Measurements from ENCODE around the gene LY6G5C. TPM values are rescaled to one million over a fixed set of nuclear protein-coding genes. Genes with fewer than 3 reads are reported as not detected.

LY6G5C gene
- total and polyA plus RNA-seq, 7 donors = 0.75 to 3.2 (median 2.1) TPM

- ATAC-seq (no peak), DNase-seq (no peak)
- Histone ChIP-seq H3K27ac (no peak overlapping the region), H3K4me3 (no peak overlapping the region), H3K4me1 (no peaks in the 10 kb centered on the region), H3K9me3 (no peaks in the 10 kb centered on the region), H3K36me3 (ENCODE audit: insufficient read depth in 1 of 2, low read depth in 1 of 2) (peaks cover 31 to 100% of the 10 kb centered on the region in 2 donors), H3K27me3 (ENCODE audit: insufficient read depth in 3 of 3, low read length in 2 of 3) (no peaks in the 10 kb centered on the region)
- WGBS, 3 donors = 77 to 88% (median 82%) methylated on average over 7 of the region's 7 CpGs
- TF ChIP-seq CTCF (IDR thresholded peaks at IDR 0.05) = no peak
- intact Hi-C loops (cut with DNase I) = no loop called here
Measured at GRCh38 chr6:31629014-31629413, 51.9 kb downstream of the LY6G5C start.

GRCh38 chr6:31627690-31628287 is 53.1 kb downstream of the LY6G5C start:
- peaks cover 31 to 100% of the 10 kb centered on the region in 2 donors for H3K36me3 ChIP-seq (ENCODE audit: insufficient read depth in 1 of 2, low read depth in 1 of 2)
- H3K27me3 ChIP-seq (ENCODE audit: insufficient read depth in 3 of 3, low read length in 2 of 3) = no peaks in the 10 kb centered on the region
- no peak overlapping the region for H3K4me3 ChIP-seq
- no peak for TF ChIP-seq CTCF (IDR thresholded peaks at IDR 0.05)
- H3K4me1 ChIP-seq = peaks cover 1% of the 10 kb centered on the region
- WGBS, 3 donors = 94 to 95% (median 94%) methylated on average over 19 of the region's 19 CpGs
- ATAC-seq = no peak
- no peak overlapping the region for H3K27ac ChIP-seq
- H3K9me3 ChIP-seq = no peaks in the 10 kb centered on the region
- intact Hi-C loops (cut with DNase I) = no loop called here
- DNase-seq = no peak

GRCh38 chr6:31626952-31627351 is 53.9 kb downstream of the LY6G5C start:
- no peak for TF ChIP-seq CTCF (IDR thresholded peaks at IDR 0.05)
- no peaks in the 10 kb centered on the region for H3K27me3 ChIP-seq (ENCODE audit: insufficient read depth in 3 of 3, low read length in 2 of 3)
- H3K9me3 ChIP-seq = no peaks in the 10 kb centered on the region
- peaks cover 10% of the 10 kb centered on the region for H3K4me1 ChIP-seq
- no peak overlapping the region for H3K27ac ChIP-seq
- H3K36me3 ChIP-seq (ENCODE audit: insufficient read depth in 1 of 2, low read depth in 1 of 2) = peaks cover 34 to 98% of the 10 kb centered on the region in 2 donors
- DNase-seq = no peak
- 83 to 89% (median 86%) methylated on average over 10 of the region's 10 CpGs for WGBS, 3 donors
- intact Hi-C loops (cut with DNase I) = no loop called here
- no peak overlapping the region for H3K4me3 ChIP-seq
- ATAC-seq = no peak

Other genes starting within 250 kb of the LY6G5C start
Only the 30 nearest of the 38 such genes appear.
- gene DDX39B, start 139.1 kb downstream of the LY6G5C start, total RNA-seq = 100 to 1,000 TPM; 141 to 186 (median 165) TPM
- 100 to 1,000 TPM; 128 to 174 (median 134) TPM for gene DDX39B, start 139.1 kb downstream of the LY6G5C start, polyA plus RNA-seq
- 1 to 10 TPM in 2 of 4 donors, under 1 TPM in 2; 0.66 to 2.8 (median 0.94) TPM for gene ATP6V1G2, start 134.5 kb downstream of the LY6G5C start, total RNA-seq
- 1 to 10 TPM in 2 of 3 donors, under 1 TPM in 1; 0.95 to 4.7 (median 1.7) TPM for gene ATP6V1G2, start 134.5 kb downstream of the LY6G5C start, polyA plus RNA-seq
- 10 to 100 TPM; 13.7 to 19.1 (median 15.4) TPM for gene NFKBIL1, start 133.5 kb downstream of the LY6G5C start, total RNA-seq
- 10 to 100 TPM; 20.8 to 29.3 (median 21.6) TPM for gene NFKBIL1, start 133.5 kb downstream of the LY6G5C start, polyA plus RNA-seq
- gene LTA, start 108.8 kb downstream of the LY6G5C start, total RNA-seq = not detected
- under 1 TPM in 2 of 3 donors, not detected in 1; 0.05 to 0.10 TPM for gene LTA, start 108.8 kb downstream of the LY6G5C start, polyA plus RNA-seq
- under 1 TPM in 3 of 4 donors, not detected in 1; 0.34 to 0.81 (median 0.61) TPM for gene TNF, start 105.5 kb downstream of the LY6G5C start, total RNA-seq
- gene TNF, start 105.5 kb downstream of the LY6G5C start, polyA plus RNA-seq = under 1 TPM in 2 of 3 donors, not detected in 1; 0.09 TPM
- under 1 TPM; 0.69 to 0.79 (median 0.74) TPM for gene LTB, start 98.6 kb downstream of the LY6G5C start, total RNA-seq
- gene LTB, start 98.6 kb downstream of the LY6G5C start, polyA plus RNA-seq = 1 to 10 TPM in 1 of 3 donors, under 1 TPM in 2; 0.08 to 1.0 (median 0.17) TPM
- 1 to 10 TPM; 1.8 to 5.6 (median 3.1) TPM for gene LST1, start 94.8 kb downstream of the LY6G5C start, total RNA-seq
- 1 to 10 TPM; 1.2 to 1.8 (median 1.7) TPM for gene LST1, start 94.8 kb downstream of the LY6G5C start, polyA plus RNA-seq
- gene NCR3, start 88.1 kb downstream of the LY6G5C start, total RNA-seq = not detected
- under 1 TPM in 2 of 3 donors, not detected in 1; 0.08 to 0.20 TPM for gene NCR3, start 88.1 kb downstream of the LY6G5C start, polyA plus RNA-seq
- gene AIF1, start 65.8 kb downstream of the LY6G5C start, total RNA-seq = 1 to 10 TPM; 2.6 to 9.5 (median 4.6) TPM
- 10 to 100 TPM in 1 of 3 donors, 1 to 10 TPM in 2; 4.9 to 11.3 (median 5.7) TPM for gene AIF1, start 65.8 kb downstream of the LY6G5C start, polyA plus RNA-seq
- 100 to 1,000 TPM in 1 of 4 donors, 10 to 100 TPM in 3; 80.1 to 116 (median 81.7) TPM for gene PRRC2A, start 60.4 kb downstream of the LY6G5C start, total RNA-seq
- 100 to 1,000 TPM in 1 of 3 donors, 10 to 100 TPM in 2; 60.2 to 119 (median 65.3) TPM for gene PRRC2A, start 60.4 kb downstream of the LY6G5C start, polyA plus RNA-seq
- gene BAG6, start 28.4 kb downstream of the LY6G5C start, total RNA-seq = 100 to 1,000 TPM; 317 to 370 (median 341) TPM
- gene BAG6, start 28.4 kb downstream of the LY6G5C start, polyA plus RNA-seq = 100 to 1,000 TPM; 294 to 419 (median 302) TPM
- gene APOM, start 25.2 kb downstream of the LY6G5C start, total RNA-seq = 1 to 10 TPM; 1.9 to 3.0 (median 2.3) TPM
- gene APOM, start 25.2 kb downstream of the LY6G5C start, polyA plus RNA-seq = 1 to 10 TPM; 1.8 to 3.5 (median 2.0) TPM
- gene C6orf47, start 20.3 kb downstream of the LY6G5C start, total RNA-seq = 10 to 100 TPM; 13.5 to 21.2 (median 16.1) TPM
- gene C6orf47, start 20.3 kb downstream of the LY6G5C start, polyA plus RNA-seq = 10 to 100 TPM; 19.4 to 36.0 (median 22.9) TPM
- 10 to 100 TPM; 13.6 to 22.6 (median 15.3) TPM for gene GPANK1, start 16.1 kb downstream of the LY6G5C start, total RNA-seq
- 10 to 100 TPM; 23.5 to 49.7 (median 24.2) TPM for gene GPANK1, start 16.1 kb downstream of the LY6G5C start, polyA plus RNA-seq
- 100 to 1,000 TPM; 102 to 129 (median 103) TPM for gene CSNK2B, start 15.0 kb downstream of the LY6G5C start, total RNA-seq
- gene CSNK2B, start 15.0 kb downstream of the LY6G5C start, polyA plus RNA-seq = 100 to 1,000 TPM; 151 to 208 (median 160) TPM
- 1 to 10 TPM; 1.7 to 8.4 (median 3.0) TPM for gene LY6G5B, start 11.1 kb downstream of the LY6G5C start, total RNA-seq
- 1 to 10 TPM; 2.5 to 2.9 (median 2.9) TPM for gene LY6G5B, start 11.1 kb downstream of the LY6G5C start, polyA plus RNA-seq
- 10 to 100 TPM; 26.6 to 36.5 (median 30.5) TPM for gene ABHD16A, start 22.3 kb upstream of the LY6G5C start, total RNA-seq
- gene ABHD16A, start 22.3 kb upstream of the LY6G5C start, polyA plus RNA-seq = 10 to 100 TPM; 34.4 to 56.6 (median 50.0) TPM
- gene LY6G6F, start 25.8 kb upstream of the LY6G5C start, total RNA-seq = not detected
- under 1 TPM in 1 of 3 donors, not detected in 2; 0.05 TPM for gene LY6G6F, start 25.8 kb upstream of the LY6G5C start, polyA plus RNA-seq
- not detected for gene LY6G6D, start 34.3 kb upstream of the LY6G5C start, total RNA-seq
- gene LY6G6D, start 34.3 kb upstream of the LY6G5C start, polyA plus RNA-seq = not detected
- gene LY6G6C, start 40.7 kb upstream of the LY6G5C start, total RNA-seq = not detected
- not detected for gene LY6G6C, start 40.7 kb upstream of the LY6G5C start, polyA plus RNA-seq
- gene MPIG6B, start 42.3 kb upstream of the LY6G5C start, total RNA-seq = under 1 TPM; 0.10 to 0.37 (median 0.22) TPM
- under 1 TPM in 1 of 3 donors, not detected in 2; 0.04 TPM for gene MPIG6B, start 42.3 kb upstream of the LY6G5C start, polyA plus RNA-seq
- 10 to 100 TPM in 2 of 4 donors, 1 to 10 TPM in 2; 8.4 to 16.2 (median 10.2) TPM for gene DDAH2, start 48.2 kb upstream of the LY6G5C start, total RNA-seq
- gene DDAH2, start 48.2 kb upstream of the LY6G5C start, polyA plus RNA-seq = 10 to 100 TPM in 2 of 3 donors, 1 to 10 TPM in 1; 6.3 to 13.8 (median 11.3) TPM
- 10 to 100 TPM; 29.1 to 51.2 (median 41.9) TPM for gene CLIC1, start 55.5 kb upstream of the LY6G5C start, total RNA-seq
- gene CLIC1, start 55.5 kb upstream of the LY6G5C start, polyA plus RNA-seq = 10 to 100 TPM; 20.6 to 85.9 (median 35.1) TPM
- 1 to 10 TPM; 1.7 to 3.0 (median 1.8) TPM for gene MSH5, start 58.9 kb upstream of the LY6G5C start, total RNA-seq
- 1 to 10 TPM; 1.4 to 2.7 (median 1.7) TPM for gene MSH5, start 58.9 kb upstream of the LY6G5C start, polyA plus RNA-seq
- under 1 TPM in 1 of 4 donors, not detected in 3; 0.59 TPM for gene SAPCD1, start 81.6 kb upstream of the LY6G5C start, total RNA-seq
- under 1 TPM; 0.13 to 0.78 (median 0.23) TPM for gene SAPCD1, start 81.6 kb upstream of the LY6G5C start, polyA plus RNA-seq
- gene VWA7, start 96.3 kb upstream of the LY6G5C start, total RNA-seq = 1 to 10 TPM; 5.2 to 8.0 (median 7.5) TPM
- 1 to 10 TPM in 2 of 3 donors, under 1 TPM in 1; 0.76 to 3.5 (median 1.8) TPM for gene VWA7, start 96.3 kb upstream of the LY6G5C start, polyA plus RNA-seq
- 100 to 1,000 TPM in 1 of 4 donors, 10 to 100 TPM in 3; 53.2 to 108 (median 76.1) TPM for gene VARS1, start 114.7 kb upstream of the LY6G5C start, total RNA-seq
- gene VARS1, start 114.7 kb upstream of the LY6G5C start, polyA plus RNA-seq = 10 to 100 TPM; 43.9 to 70.4 (median 57.4) TPM
- gene LSM2, start 125.9 kb upstream of the LY6G5C start, total RNA-seq = 10 to 100 TPM; 19.5 to 42.9 (median 28.7) TPM
- 10 to 100 TPM; 35.3 to 92.1 (median 44.2) TPM for gene LSM2, start 125.9 kb upstream of the LY6G5C start, polyA plus RNA-seq
- 1 to 10 TPM; 2.5 to 6.2 (median 4.4) TPM for gene HSPA1L, start 134.2 kb upstream of the LY6G5C start, total RNA-seq
- 10 to 100 TPM in 1 of 3 donors, 1 to 10 TPM in 1, under 1 TPM in 1; 0.86 to 23.1 (median 3.3) TPM for gene HSPA1L, start 134.2 kb upstream of the LY6G5C start, polyA plus RNA-seq
- 100 to 1,000 TPM; 241 to 940 (median 407) TPM for gene HSPA1A, start 134.5 kb upstream of the LY6G5C start, total RNA-seq
- gene HSPA1A, start 134.5 kb upstream of the LY6G5C start, polyA plus RNA-seq = 100 to 1,000 TPM in 2 of 3 donors, 10 to 100 TPM in 1; 37.1 to 319 (median 203) TPM

All from psoas muscle (tissue), 8 donors.